ENCODE measurements around the gene SMG1.

The SMG1 gene

GRCh38 chr16:18953547-18953946, 27.3 kb upstream of the SMG1 start:
- Histone ChIP-seq H3K36me3 (ENCODE audit: low read length) (no peaks in the 10 kb centered on the region), H3K9me3 (ENCODE audit: insufficient read depth, low read length) (no peaks in the 10 kb centered on the region), H3K9ac (ENCODE audit: low read length) (no peak overlapping the region), H3K27ac (ENCODE audit: low read depth, low read length) (no peak overlapping the region), H3K4me2 (ENCODE audit: low read depth, low read length, poor library complexity, severe bottlenecking) (no peak overlapping the region), H4K20me1 (ENCODE audit: low read depth, low read length) (no peaks in the 10 kb centered on the region), H2AFZ (ENCODE audit: low read depth, low read length, severe bottlenecking) (no peak overlapping the region), H3K79me2 (ENCODE audit: insufficient read depth, low read length) (no peaks in the 10 kb centered on the region), H3K4me3 (ENCODE audit: insufficient read depth, low read length, poor library complexity, severe bottlenecking) (no peak overlapping the region), H3K9me2 (replicated peaks; ENCODE audit: insufficient read depth, low read length) (no peaks in the 10 kb centered on the region), H3K27me3 (ENCODE audit: low read length) (no peaks in the 10 kb centered on the region), H3F3A (ENCODE audit: insufficient read depth) (no peaks in the 10 kb centered on the region)
- TF ChIP-seq EZH2phosphoT487 (conservative IDR thresholded peaks at IDR 0.05; ENCODE audit: low read length) (no peak), CTCF (IDR thresholded peaks at IDR 0.05; ENCODE audit: insufficient read depth, low read length, poor library complexity, severe bottlenecking) (no peak)

GRCh38 chr16:18950469-18951185, 24.4 kb upstream of the SMG1 start:
- H3K4me2 ChIP-seq (ENCODE audit: low read depth, low read length, poor library complexity, severe bottlenecking) = no peak overlapping the region
- H2AFZ ChIP-seq (ENCODE audit: low read depth, low read length, severe bottlenecking) = no peak overlapping the region
- no peaks in the 10 kb centered on the region for H3K9me3 ChIP-seq (ENCODE audit: insufficient read depth, low read length)
- H3K9ac ChIP-seq (ENCODE audit: low read length) = no peak overlapping the region
- no peaks in the 10 kb centered on the region for H3K79me2 ChIP-seq (ENCODE audit: insufficient read depth, low read length)
- H3F3A ChIP-seq (ENCODE audit: insufficient read depth) = no peaks in the 10 kb centered on the region
- H4K20me1 ChIP-seq (ENCODE audit: low read depth, low read length) = no peaks in the 10 kb centered on the region
- no peaks in the 10 kb centered on the region for H3K36me3 ChIP-seq (ENCODE audit: low read length)
- no peak overlapping the region for H3K27ac ChIP-seq (ENCODE audit: low read depth, low read length)
- H3K4me3 ChIP-seq (ENCODE audit: insufficient read depth, low read length, poor library complexity, severe bottlenecking) = no peak overlapping the region
- H3K27me3 ChIP-seq (ENCODE audit: low read length) = no peaks in the 10 kb centered on the region
- TF ChIP-seq EZH2phosphoT487 (conservative IDR thresholded peaks at IDR 0.05; ENCODE audit: low read length) = no peak
- no peak for TF ChIP-seq CTCF (IDR thresholded peaks at IDR 0.05; ENCODE audit: insufficient read depth, low read length, poor library complexity, severe bottlenecking)
- no peaks in the 10 kb centered on the region for H3K9me2 ChIP-seq (replicated peaks; ENCODE audit: insufficient read depth, low read length)

- no peak overlapping the region for H3K27ac ChIP-seq (ENCODE audit: low read depth, low read length)
- no peak overlapping the region for H3K4me2 ChIP-seq (ENCODE audit: low read depth, low read length, poor library complexity, severe bottlenecking)
- H3K9ac ChIP-seq (ENCODE audit: low read length) = no peak overlapping the region
- TF ChIP-seq CTCF (IDR thresholded peaks at IDR 0.05; ENCODE audit: insufficient read depth, low read length, poor library complexity, severe bottlenecking) = no peak
- TF ChIP-seq EZH2phosphoT487 (conservative IDR thresholded peaks at IDR 0.05; ENCODE audit: low read length) = no peak
- H3K9me3 ChIP-seq (ENCODE audit: insufficient read depth, low read length) = no peaks in the 10 kb centered on the region
- no peaks in the 10 kb centered on the region for H3K9me2 ChIP-seq (replicated peaks; ENCODE audit: insufficient read depth, low read length)
- no peak overlapping the region for H2AFZ ChIP-seq (ENCODE audit: low read depth, low read length, severe bottlenecking)
- no peaks in the 10 kb centered on the region for H3K79me2 ChIP-seq (ENCODE audit: insufficient read depth, low read length)
- no peak overlapping the region for H3K4me3 ChIP-seq (ENCODE audit: insufficient read depth, low read length, poor library complexity, severe bottlenecking)
- H3F3A ChIP-seq (ENCODE audit: insufficient read depth) = no peaks in the 10 kb centered on the region
- H3K27me3 ChIP-seq (ENCODE audit: low read length) = no peaks in the 10 kb centered on the region
- H4K20me1 ChIP-seq (ENCODE audit: low read depth, low read length) = no peaks in the 10 kb centered on the region
- no peaks in the 10 kb centered on the region for H3K36me3 ChIP-seq (ENCODE audit: low read length)
Measured at GRCh38 chr16:18948372-18949020, 22.3 kb upstream of the SMG1 start.

Measured in SU-DHL-6 (cell line).